ENCODE results near the gene RIIAD1. TPM values are rescaled to one million over a fixed set of nuclear protein-coding genes. Genes with fewer than 3 reads are reported as not detected.

Gene RIIAD1
- total RNA-seq, 1 donor from 2014 or later = not detected

DNA sequence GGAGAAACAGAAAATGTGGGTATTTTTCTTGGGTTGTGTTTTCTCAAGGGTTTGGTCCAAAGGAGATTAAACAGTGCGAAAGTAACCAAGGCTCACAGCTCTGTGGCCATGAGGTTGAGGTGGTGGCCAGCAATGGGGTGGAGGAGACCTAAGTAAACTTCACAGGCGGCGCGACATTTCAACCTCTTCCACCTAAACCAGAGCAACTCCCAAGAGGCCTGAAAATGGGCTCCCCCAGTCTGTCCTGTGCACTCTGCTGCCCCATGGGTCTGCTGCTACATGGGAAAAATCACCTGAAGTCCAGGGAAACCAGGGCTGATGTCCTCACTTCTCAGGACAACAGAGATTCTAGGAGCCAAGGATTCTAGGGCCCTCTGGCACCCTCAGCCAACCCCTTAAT lies 17.1 kb upstream of the RIIAD1 start:
- Histone ChIP-seq H3K4me1 (no peaks in the 10 kb centered on the region), H3F3A (ENCODE audit: low read depth) (no peaks in the 10 kb centered on the region), H4K20me1 (ENCODE audit: low read depth) (peaks cover 3% of the 10 kb centered on the region), H3K27ac (no peak overlapping the region), H3K9ac (no peak overlapping the region), H3K9me3 (ENCODE audit: low read depth) (no peaks in the 10 kb centered on the region), H3K36me3 (no peaks in the 10 kb centered on the region), H3K4me2 (no peak overlapping the region), H3K79me2 (ENCODE audit: low read depth) (no peaks in the 10 kb centered on the region), H2AFZ (replicated peaks) (no peak overlapping the region), H3K27me3 (no peaks in the 10 kb centered on the region), H3K4me3 (no peak overlapping the region)
- Mint-ChIP-seq H3K27ac (peak overlapping the region; percentile 40), H3K36me3 (peaks cover 18% of the 10 kb centered on the region), H3K27me3 (ENCODE audit: insufficient read depth, low read depth) (peaks cover 2% of the 10 kb centered on the region), H3K9me3 (no peaks in the 10 kb centered on the region), H3K4me3 (peak overlapping the region; percentile 35), H3K4me1 (peaks cover 29% of the 10 kb centered on the region)
- TF ChIP-seq EZH2phosphoT487 (IDR thresholded peaks at IDR 0.05) (no peak), EZH2 (IDR thresholded peaks at IDR 0.05) (no peak)
- TF ChIP-seq, protein P1, sequence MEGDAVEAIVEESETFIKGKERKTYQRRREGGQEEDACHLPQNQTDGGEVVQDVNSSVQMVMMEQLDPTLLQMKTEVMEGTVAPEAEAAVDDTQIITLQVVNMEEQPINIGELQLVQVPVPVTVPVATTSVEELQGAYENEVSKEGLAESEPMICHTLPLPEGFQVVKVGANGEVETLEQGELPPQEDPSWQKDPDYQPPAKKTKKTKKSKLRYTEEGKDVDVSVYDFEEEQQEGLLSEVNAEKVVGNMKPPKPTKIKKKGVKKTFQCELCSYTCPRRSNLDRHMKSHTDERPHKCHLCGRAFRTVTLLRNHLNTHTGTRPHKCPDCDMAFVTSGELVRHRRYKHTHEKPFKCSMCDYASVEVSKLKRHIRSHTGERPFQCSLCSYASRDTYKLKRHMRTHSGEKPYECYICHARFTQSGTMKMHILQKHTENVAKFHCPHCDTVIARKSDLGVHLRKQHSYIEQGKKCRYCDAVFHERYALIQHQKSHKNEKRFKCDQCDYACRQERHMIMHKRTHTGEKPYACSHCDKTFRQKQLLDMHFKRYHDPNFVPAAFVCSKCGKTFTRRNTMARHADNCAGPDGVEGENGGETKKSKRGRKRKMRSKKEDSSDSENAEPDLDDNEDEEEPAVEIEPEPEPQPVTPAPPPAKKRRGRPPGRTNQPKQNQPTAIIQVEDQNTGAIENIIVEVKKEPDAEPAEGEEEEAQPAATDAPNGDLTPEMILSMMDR (IDR thresholded peaks at IDR 0.05) = no peak
- DNase-seq (ENCODE audit: low spot score) = no peak

- no peaks in the 10 kb centered on the region for H3F3A ChIP-seq (ENCODE audit: low read depth)
- no peak for TF ChIP-seq EZH2phosphoT487 (IDR thresholded peaks at IDR 0.05)
- TF ChIP-seq, protein P1 (IDR thresholded peaks at IDR 0.05) = no peak
- TF ChIP-seq EZH2 (IDR thresholded peaks at IDR 0.05) = no peak
- H3K4me1 Mint-ChIP-seq = peaks cover 36% of the 10 kb centered on the region
- H3K4me3 ChIP-seq = no peak overlapping the region
- H3K4me1 ChIP-seq = no peaks in the 10 kb centered on the region
- H2AFZ ChIP-seq (replicated peaks) = no peak overlapping the region
- no peak overlapping the region for H3K27ac ChIP-seq
- peaks cover 16% of the 10 kb centered on the region for H3K36me3 Mint-ChIP-seq
- no peak for DNase-seq (ENCODE audit: low spot score)
- H3K27ac Mint-ChIP-seq = no peak overlapping the region
- H3K4me2 ChIP-seq = no peak overlapping the region
- peaks cover 3% of the 10 kb centered on the region for H4K20me1 ChIP-seq (ENCODE audit: low read depth)
- H3K9me3 ChIP-seq (ENCODE audit: low read depth) = no peaks in the 10 kb centered on the region
- no peak overlapping the region for H3K4me3 Mint-ChIP-seq
- no peaks in the 10 kb centered on the region for H3K36me3 ChIP-seq
- H3K27me3 ChIP-seq = no peaks in the 10 kb centered on the region
- no peaks in the 10 kb centered on the region for H3K9me3 Mint-ChIP-seq
- no peak overlapping the region for H3K9ac ChIP-seq
- H3K79me2 ChIP-seq (ENCODE audit: low read depth) = no peaks in the 10 kb centered on the region
- H3K27me3 Mint-ChIP-seq (ENCODE audit: insufficient read depth, low read depth) = peaks cover 3% of the 10 kb centered on the region
Measured at GRCh38 chr1:151705146-151705545, 16.2 kb upstream of the RIIAD1 start.

GRCh38 chr1:151705753-151706463 lies 15.4 kb upstream of the RIIAD1 start:
- H2AFZ ChIP-seq (replicated peaks) = no peak overlapping the region

More at GRCh38 chr1:151705753-151706463, 15.4 kb upstream of the RIIAD1 start:
- peaks cover 5% of the 10 kb centered on the region for H3K4me1 ChIP-seq
- no peaks in the 10 kb centered on the region for H3K9me3 ChIP-seq (ENCODE audit: low read depth)
- no peak overlapping the region for H3K27ac ChIP-seq
- H3K27me3 Mint-ChIP-seq (ENCODE audit: insufficient read depth, low read depth) = peaks cover 4% of the 10 kb centered on the region
- H3K36me3 ChIP-seq = no peaks in the 10 kb centered on the region
- H4K20me1 ChIP-seq (ENCODE audit: low read depth) = peaks cover 3% of the 10 kb centered on the region
- H3K4me3 Mint-ChIP-seq = no peak overlapping the region
- H3K4me3 ChIP-seq = no peak overlapping the region
- TF ChIP-seq EZH2phosphoT487 (IDR thresholded peaks at IDR 0.05) = no peak
- TF ChIP-seq, protein P1 (IDR thresholded peaks at IDR 0.05) = no peak
- no peaks in the 10 kb centered on the region for H3F3A ChIP-seq (ENCODE audit: low read depth)
- H3K27me3 ChIP-seq = no peaks in the 10 kb centered on the region
- H3K36me3 Mint-ChIP-seq = peaks cover 10% of the 10 kb centered on the region
- H3K9ac ChIP-seq = no peak overlapping the region
- no peak for DNase-seq (ENCODE audit: low spot score)
- peak overlapping the region; percentile 69 for H3K27ac Mint-ChIP-seq
- no peak overlapping the region for H3K4me2 ChIP-seq
- no peaks in the 10 kb centered on the region for H3K9me3 Mint-ChIP-seq
- no peaks in the 10 kb centered on the region for H3K79me2 ChIP-seq (ENCODE audit: low read depth)
- H3K4me1 Mint-ChIP-seq = peaks cover 42% of the 10 kb centered on the region
